Astrocyte of the cerebellum (primary cell): ENCODE data around the gene LIMCH1.

ENCODE experiments used
- DNase-seq: peaks from one replicate; pipeline ENCODE4 v3.0.0-alpha.2; 2011; ENCODE audit warnings: low read depth
- H3K4me3 ChIP-seq: 2 replicates; pipeline ENCODE4 v1.5.1; 2011; ENCODE audit warnings: mild to moderate bottlenecking, low read depth, low read length, moderate library complexity
- in situ Hi-C: cut with HindIII; loops from 2 replicates; pipeline ENCODE4 v1.10.0; 2017; ENCODE audit warnings: low sequenced_read_pairs
- TF ChIP-seq, protein P1 (sequence below): IDR thresholded peaks from 2 replicates; pipeline ENCODE4 v1.5.1; 2012; ENCODE audit warnings: low read length, low read depth, moderate library complexity, mild to moderate bottlenecking; ENCODE audit errors: missing control alignments

LIMCH1 gene

DNA sequence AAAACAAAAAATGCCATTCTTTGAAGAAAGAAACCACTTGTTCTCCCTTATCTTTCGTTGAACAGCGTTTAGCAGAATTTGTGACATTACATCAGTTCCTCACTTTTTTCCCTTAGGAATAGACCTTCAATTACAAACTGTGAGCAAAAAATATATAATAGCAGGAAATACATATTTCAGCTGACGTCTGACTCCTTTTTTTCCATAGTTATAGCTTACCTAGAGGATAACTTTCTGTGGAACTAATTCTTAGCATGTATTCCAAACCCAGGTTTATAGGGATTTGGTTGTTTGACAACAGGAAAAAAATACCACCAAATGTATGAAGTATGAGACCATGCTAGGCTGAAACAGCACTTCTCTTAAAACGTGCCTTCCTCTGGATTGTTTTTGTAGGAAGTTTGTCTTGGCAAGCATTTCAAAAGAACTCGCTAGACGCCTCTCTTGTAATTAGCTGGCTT, 2.0 kb upstream of the LIMCH1 start:
- no peak for DNase-seq

DNA sequence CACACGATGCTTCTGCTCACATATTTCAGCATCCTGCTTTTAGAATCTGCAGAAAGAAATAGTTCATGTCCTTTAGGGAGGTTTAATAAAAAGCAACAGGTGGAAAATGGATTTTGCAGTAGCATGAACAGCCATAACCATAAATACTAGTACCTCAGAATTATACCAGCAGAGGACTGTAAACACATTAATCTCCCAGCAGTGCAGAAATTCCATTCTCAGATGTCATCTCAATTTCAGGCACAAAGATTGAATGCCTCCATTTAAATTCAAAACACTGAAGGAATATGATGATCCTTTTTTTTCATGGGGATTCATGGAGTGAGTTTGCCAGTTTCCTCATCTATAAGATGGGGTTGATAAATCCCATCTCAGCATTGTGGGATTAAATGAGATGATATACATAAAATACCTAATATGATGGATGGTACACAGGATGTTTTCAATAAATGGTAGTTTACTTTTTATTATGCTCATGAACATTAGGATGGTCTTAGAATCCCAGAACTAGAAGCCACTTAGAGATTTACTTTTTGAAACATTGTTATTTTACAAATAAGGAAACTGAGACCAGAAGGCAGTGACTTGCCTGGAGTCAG, 566 bp upstream of the LIMCH1 start:
- in situ Hi-C loops, result no loop called here
- no peak for DNase-seq
- H3K4me3 ChIP-seq, result no peak overlapping the region
- TF ChIP-seq, protein P1, sequence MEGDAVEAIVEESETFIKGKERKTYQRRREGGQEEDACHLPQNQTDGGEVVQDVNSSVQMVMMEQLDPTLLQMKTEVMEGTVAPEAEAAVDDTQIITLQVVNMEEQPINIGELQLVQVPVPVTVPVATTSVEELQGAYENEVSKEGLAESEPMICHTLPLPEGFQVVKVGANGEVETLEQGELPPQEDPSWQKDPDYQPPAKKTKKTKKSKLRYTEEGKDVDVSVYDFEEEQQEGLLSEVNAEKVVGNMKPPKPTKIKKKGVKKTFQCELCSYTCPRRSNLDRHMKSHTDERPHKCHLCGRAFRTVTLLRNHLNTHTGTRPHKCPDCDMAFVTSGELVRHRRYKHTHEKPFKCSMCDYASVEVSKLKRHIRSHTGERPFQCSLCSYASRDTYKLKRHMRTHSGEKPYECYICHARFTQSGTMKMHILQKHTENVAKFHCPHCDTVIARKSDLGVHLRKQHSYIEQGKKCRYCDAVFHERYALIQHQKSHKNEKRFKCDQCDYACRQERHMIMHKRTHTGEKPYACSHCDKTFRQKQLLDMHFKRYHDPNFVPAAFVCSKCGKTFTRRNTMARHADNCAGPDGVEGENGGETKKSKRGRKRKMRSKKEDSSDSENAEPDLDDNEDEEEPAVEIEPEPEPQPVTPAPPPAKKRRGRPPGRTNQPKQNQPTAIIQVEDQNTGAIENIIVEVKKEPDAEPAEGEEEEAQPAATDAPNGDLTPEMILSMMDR, result no peak

More for the DNA sequence above, 2.0 kb upstream of the LIMCH1 start:
- in situ Hi-C loops, result no loop called here
- TF ChIP-seq, protein P1, result no peak
- no peak overlapping the region for H3K4me3 ChIP-seq

DNA sequence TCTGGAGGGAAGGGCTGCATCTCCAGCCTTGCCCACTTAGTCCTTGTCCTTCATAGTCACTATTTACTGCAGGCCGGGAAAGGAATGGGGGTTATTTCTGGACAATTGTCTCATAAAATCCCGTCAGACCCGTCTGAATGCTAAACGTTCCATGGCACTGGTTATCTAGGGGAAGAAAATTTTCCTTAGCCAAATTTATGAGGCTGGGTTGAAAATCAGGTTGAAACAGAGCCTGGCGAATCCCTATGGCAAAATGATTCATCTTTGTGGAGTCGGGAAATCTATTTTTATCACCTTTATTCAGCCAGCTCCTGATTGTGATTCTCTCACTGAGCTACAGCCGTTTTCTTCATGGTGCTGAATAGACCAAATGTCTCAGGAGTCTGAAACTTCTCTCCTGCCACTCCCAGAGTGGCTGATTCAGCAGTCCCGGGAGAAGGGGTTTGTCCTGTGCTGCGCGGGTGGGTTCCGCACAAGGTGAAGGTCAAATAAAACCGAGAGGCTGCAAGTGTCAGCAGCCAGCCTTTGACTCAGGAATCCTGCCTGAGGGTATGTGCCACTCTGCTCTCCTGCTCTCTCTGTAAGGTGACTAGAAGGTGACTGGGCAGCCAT, 1.0 kb downstream of the LIMCH1 start:
- no peak overlapping the region for H3K4me3 ChIP-seq
- TF ChIP-seq, protein P1, result no peak
- DNase-seq, result no peak
- in situ Hi-C loops, result no loop called here

DNA sequence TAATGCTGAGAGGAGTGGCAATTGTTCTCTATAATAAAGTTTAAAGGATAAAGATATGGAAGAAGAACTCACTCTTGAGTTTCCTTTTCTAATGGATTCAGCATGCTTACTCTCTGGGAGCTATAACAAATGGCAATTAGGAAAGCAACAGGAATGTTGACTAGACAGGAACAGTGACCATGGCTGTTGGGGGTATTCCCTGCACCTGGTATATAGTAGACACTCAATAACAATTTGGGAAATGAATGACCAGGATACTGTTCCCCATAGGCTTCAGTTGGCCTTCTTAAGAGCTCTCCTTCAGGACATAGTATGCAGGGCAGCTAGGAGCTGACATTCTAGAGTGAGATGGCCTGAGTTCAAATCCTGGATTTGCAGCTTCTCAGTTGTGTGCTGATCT, 1.8 kb downstream of the LIMCH1 start:
- TF ChIP-seq, protein P1, result no peak
- no peak overlapping the region for H3K4me3 ChIP-seq
- in situ Hi-C loops, result no loop called here
- DNase-seq, result no peak

DNA sequence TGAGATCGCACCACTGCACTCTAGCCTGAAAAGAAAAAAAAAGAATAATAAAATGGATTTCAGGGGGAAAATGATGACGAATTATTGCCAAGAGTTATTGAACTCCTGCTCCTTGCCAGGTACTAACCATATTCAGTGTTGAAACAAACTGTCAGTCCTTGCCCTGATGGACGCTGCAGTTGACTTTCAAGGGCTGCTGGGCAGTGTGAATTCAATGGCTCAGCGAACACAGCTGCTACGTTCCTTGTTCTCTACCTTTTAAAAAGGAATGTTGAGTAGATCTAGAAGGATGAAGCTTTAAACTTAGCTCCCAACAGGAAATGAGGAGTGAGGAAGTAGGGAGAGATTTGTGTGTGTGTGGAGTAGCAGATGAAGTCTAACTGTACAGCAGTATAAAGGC, 2.7 kb downstream of the LIMCH1 start:
- TF ChIP-seq, protein P1, result no peak
- in situ Hi-C loops, result no loop called here
- H3K4me3 ChIP-seq, result no peak overlapping the region
- no peak for DNase-seq

DNA sequence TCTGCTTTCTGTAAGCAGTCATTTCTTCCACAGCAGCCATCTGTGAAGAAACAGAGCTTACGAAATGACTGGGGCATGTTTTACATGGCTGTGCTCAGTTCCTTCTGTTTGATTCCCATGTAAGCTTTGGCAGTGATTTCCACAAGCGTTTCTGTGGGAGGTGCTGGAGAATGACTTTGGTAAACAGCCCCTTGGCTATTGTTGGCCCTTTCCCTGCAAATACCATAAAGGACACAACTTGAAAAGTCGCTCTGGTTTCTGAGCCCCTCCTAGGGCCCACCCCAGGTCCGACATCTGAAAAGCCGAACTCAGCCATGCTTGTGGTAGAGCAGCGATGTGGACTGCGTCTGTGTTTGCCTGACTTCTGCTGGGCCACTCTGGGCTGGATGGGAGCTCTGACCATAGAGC, 3.7 kb downstream of the LIMCH1 start:
- TF ChIP-seq, protein P1, result no peak
- H3K4me3 ChIP-seq, result no peak overlapping the region
- no peak for DNase-seq
- in situ Hi-C loops, result no loop called here
